HepG2 (cell line): ENCODE results near the gene VWA5B1. TPM values are rescaled to one million over a fixed set of nuclear protein-coding genes. Genes with fewer than 3 reads are reported as not detected.

Experiments
- ATAC-seq: fragments of 200-7000 bp; cut with Tn5 transposase; 3 replicates; pipeline ENCODE4 v1.9.1; 2020; ENCODE audit warnings: mild to moderate bottlenecking, moderate library complexity
- BruUV-seq: library from RNA; stranded (reverse); fragments of 400-500 nt; replicated peaks from 2 replicates; lab custom pipeline; 2021; lab: Mats Ljungman, UMichigan
- CTCF ChIA-PET: fragments of 300-600 bp; formaldehyde crosslinking; extraction: SDS; loops from one replicate; lab custom pipeline; 2021; ENCODE audit warnings: low total read pairs, inconsistent platforms, low intra/inter-chr PET ratio; lab: Yijun Ruan, JAX
- POLR2A ChIA-PET: fragments of 350-600 bp; sonication (Branson Sonifier 250); formaldehyde crosslinking; loops from one replicate; lab custom pipeline; 2020; ENCODE audit warnings: antibody characterized with exemption, inconsistent platforms; lab: Yijun Ruan, JAX
- DNase-seq: peaks from one replicate; pipeline ENCODE4 v3.0.0-alpha.2; 2015; ENCODE audit warnings: low spot score
- FAIRE-seq: peaks from 3 replicates; lab custom pipeline; 2011; peaks lifted over from hg19 to GRCh38; lab: Jason Lieb, UNC
- H2AFZ ChIP-seq: one replicate; pipeline ENCODE4 v1.6.1; 2011; ENCODE audit warnings: low read length, inconsistent platforms
- H3K27ac ChIP-seq: fragments of 300-600 bp; 3 replicates; pipeline ENCODE4 v1.8.0; 2011; ENCODE audit warnings: mixed run types, mild to moderate bottlenecking, mixed read lengths, low read length, inconsistent platforms; ENCODE audit not compliant: insufficient read depth; ENCODE audit errors: extremely low read length
- H3K27me3 ChIP-seq, 2 experiments: fragments of 200-600 bp in 1 of 2; 2 replicates in 1 of 2; 3 replicates in 1 of 2; pipeline versions ENCODE4 v1.6.0 to v1.8.0; 2011; ENCODE audit warnings: low read length in 2 of 2, mild to moderate bottlenecking in 2 of 2, moderate library complexity in 2 of 2, inconsistent platforms in 1 of 2; ENCODE audit not compliant: insufficient read depth in 2 of 2, control insufficient read depth in 1 of 2
- H3K36me3 ChIP-seq, 2 experiments: fragments of 200-600 bp in 1 of 2; replicated peaks in 1 of 2; 2 replicates in 1 of 2; 3 replicates in 1 of 2; pipeline versions ENCODE4 v1.5.1 to v1.8.0; 2011; ENCODE audit warnings: low read length in 2 of 2, inconsistent platforms in 1 of 2; ENCODE audit not compliant: insufficient read depth in 2 of 2, control insufficient read depth in 1 of 2
- H3K4me1 ChIP-seq: 2 replicates; pipeline ENCODE4 v1.5.1; 2012; ENCODE audit warnings: low read length, inconsistent platforms; ENCODE audit not compliant: insufficient read depth
- H3K4me2 ChIP-seq: 2 replicates; pipeline ENCODE4 v1.6.0; 2011; ENCODE audit warnings: low read depth, low read length, inconsistent platforms
- H3K4me3 ChIP-seq, 3 experiments: fragments of 200-600 bp in 1 of 3; sonication (generic), shearing (Covaris generic) in 1 of 3; replicated peaks in 1 of 3; 2 replicates each; pipeline ENCODE4 v1.5.1; 2011 to 2016; ENCODE audit warnings: low read length in 3 of 3, inconsistent platforms in 2 of 3, low read depth in 2 of 3, mild to moderate bottlenecking in 2 of 3, control low read depth in 1 of 3, mixed read lengths in 1 of 3; ENCODE audit not compliant: insufficient read depth in 1 of 3
- H3K79me2 ChIP-seq: one replicate; pipeline ENCODE4 v1.6.1; 2011; ENCODE audit warnings: low read length, inconsistent platforms; ENCODE audit not compliant: insufficient read depth
- H3K9ac ChIP-seq: 2 replicates; pipeline ENCODE4 v1.6.0; 2011; ENCODE audit warnings: mild to moderate bottlenecking, low read depth, low read length, inconsistent platforms; ENCODE audit not compliant: insufficient read depth
- H3K9me3 ChIP-seq: 2 replicates; pipeline ENCODE4 v1.5.1; 2012; ENCODE audit warnings: mild to moderate bottlenecking, low read length
- H4K20me1 ChIP-seq: 2 replicates; pipeline ENCODE4 v1.6.0; 2011; ENCODE audit warnings: inconsistent platforms, mild to moderate bottlenecking, low read length, moderate library complexity; ENCODE audit not compliant: insufficient read depth
- ATF7 ChIP-seq, 2 experiments: fragments of 450-650 bp in 1 of 2; sonication (generic) in 1 of 2; formaldehyde crosslinking in 1 of 2; IDR thresholded peaks; 2 replicates each; pipeline versions ENCODE4 v1.4.0 to v1.6.1; 2016 to 2020; ENCODE audit warnings: antibody characterized with exemption in 1 of 2, mild to moderate bottlenecking in 1 of 2, missing genetic modification reagents in 1 of 2
- SMC3 ChIP-seq: IDR thresholded peaks from 2 replicates; pipeline ENCODE4 v1.6.1; 2011; ENCODE audit warnings: low read length, improper control_type of control experiment
- ZMYM4 ChIP-seq: sonication (generic); formaldehyde crosslinking; IDR thresholded peaks from 2 replicates; pipeline ENCODE4 v1.8.1; 2023; ENCODE audit warnings: mild to moderate bottlenecking, missing genetic modification reagents
- WGBS: methylation state at CpG from one replicate; pipeline ENCODE4 v1.1.6; 2017; ENCODE audit warnings: low lambda C conversion rate; 5-methylcytosine and 5-hydroxymethylcytosine counted together
- in situ Hi-C: cut with HindIII; loops from 2 replicates; pipeline ENCODE4 v1.10.0; 2017; ENCODE audit warnings: low pct_unique_long_range_greater_than_20kb; ENCODE audit not compliant: extremely low pct_ligation_motif_present
- intact Hi-C: fragments of 100-400 bp; cut with micrococcal nuclease; formaldehyde crosslinking; loops from one replicate; pipeline ENCODE4 v1.10.0; 2022; ENCODE audit not compliant: unreplicated experiment
- polyA plus RNA-seq, 8 experiments: library from polyadenylated mRNA; depleted of rRNA in 3 of 8; stranded (reverse) in 7 of 8; unstranded in 1 of 8; fragments of >200 nt; fragmentation: Illumina TruSeq in 4 of 8; extraction: Trizol in 4 of 8; gene quantifications; 2 replicates each; pipeline versions ENCODE4 v1.2.1 to v1.2.3, GENCODE V29; 2011 to 2016; ENCODE audit warnings: low read depth in 4 of 8, missing spikeins in 1 of 8, mixed read lengths in 1 of 8; ENCODE audit not compliant: insufficient read depth in 1 of 8
- total RNA-seq, 5 experiments: library from RNA; depleted of rRNA; stranded (reverse); fragments of >200 nt; fragmentation: Illumina TruSeq; extraction: Trizol; gene quantifications; 2 replicates each; pipeline ENCODE4 v1.2.3, GENCODE V29; 2016; ENCODE audit warnings: low read depth in 1 of 5
- TF ChIP-seq, protein P1 (sequence below): sonication (generic); formaldehyde crosslinking; IDR thresholded peaks from 2 replicates; pipeline ENCODE4 v1.4.0; 2020; ENCODE audit warnings: low read depth, mild to moderate bottlenecking, missing genetic modification reagents
- TF ChIP-seq, protein P2 (sequence below): sonication (generic); formaldehyde crosslinking; IDR thresholded peaks from 2 replicates; pipeline ENCODE4 v1.5.0; 2020; ENCODE audit warnings: mild to moderate bottlenecking, missing genetic modification reagents
- TF ChIP-seq, protein P3 (sequence below), 2 experiments: IDR thresholded peaks; 2 replicates each; pipeline ENCODE4 v1.6.1; 2011 to 2012; ENCODE audit warnings: low read length in 2 of 2, borderline replicate concordance in 1 of 2, low read depth in 1 of 2, mild to moderate bottlenecking in 1 of 2, moderate library complexity in 1 of 2

The VWA5B1 gene
- total and polyA plus RNA-seq, 2 of the 13 experiments (the other 11 are each of a cell fraction or from before 2014, with no cell fraction given): not detected

DNA sequence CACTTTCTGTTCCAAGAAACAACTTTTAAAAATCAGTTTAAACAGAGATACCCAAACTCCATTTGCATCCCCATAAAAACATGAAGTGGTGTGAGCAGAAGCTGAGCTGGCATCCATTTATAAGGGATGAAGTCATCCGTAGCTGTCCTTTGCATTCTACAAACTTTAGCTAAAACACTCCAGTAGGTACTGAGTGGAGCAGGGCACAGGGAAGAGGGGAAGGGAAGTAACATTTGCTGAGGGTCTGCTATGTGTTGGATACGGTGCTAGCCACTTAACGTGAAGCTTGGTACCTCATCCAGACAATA, 32.9 kb downstream of the VWA5B1 start (continued):
- TF ChIP-seq, protein P1, sequence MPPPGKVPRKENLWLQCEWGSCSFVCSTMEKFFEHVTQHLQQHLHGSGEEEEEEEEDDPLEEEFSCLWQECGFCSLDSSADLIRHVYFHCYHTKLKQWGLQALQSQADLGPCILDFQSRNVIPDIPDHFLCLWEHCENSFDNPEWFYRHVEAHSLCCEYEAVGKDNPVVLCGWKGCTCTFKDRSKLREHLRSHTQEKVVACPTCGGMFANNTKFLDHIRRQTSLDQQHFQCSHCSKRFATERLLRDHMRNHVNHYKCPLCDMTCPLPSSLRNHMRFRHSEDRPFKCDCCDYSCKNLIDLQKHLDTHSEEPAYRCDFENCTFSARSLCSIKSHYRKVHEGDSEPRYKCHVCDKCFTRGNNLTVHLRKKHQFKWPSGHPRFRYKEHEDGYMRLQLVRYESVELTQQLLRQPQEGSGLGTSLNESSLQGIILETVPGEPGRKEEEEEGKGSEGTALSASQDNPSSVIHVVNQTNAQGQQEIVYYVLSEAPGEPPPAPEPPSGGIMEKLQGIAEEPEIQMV (CRISPR knock-in tag): no peak
- TF ChIP-seq SMC3: no peak
- TF ChIP-seq ZMYM4 (CRISPR knock-in tag): no peak
- TF ChIP-seq, all 625 proteins: peak for 0

DNA sequence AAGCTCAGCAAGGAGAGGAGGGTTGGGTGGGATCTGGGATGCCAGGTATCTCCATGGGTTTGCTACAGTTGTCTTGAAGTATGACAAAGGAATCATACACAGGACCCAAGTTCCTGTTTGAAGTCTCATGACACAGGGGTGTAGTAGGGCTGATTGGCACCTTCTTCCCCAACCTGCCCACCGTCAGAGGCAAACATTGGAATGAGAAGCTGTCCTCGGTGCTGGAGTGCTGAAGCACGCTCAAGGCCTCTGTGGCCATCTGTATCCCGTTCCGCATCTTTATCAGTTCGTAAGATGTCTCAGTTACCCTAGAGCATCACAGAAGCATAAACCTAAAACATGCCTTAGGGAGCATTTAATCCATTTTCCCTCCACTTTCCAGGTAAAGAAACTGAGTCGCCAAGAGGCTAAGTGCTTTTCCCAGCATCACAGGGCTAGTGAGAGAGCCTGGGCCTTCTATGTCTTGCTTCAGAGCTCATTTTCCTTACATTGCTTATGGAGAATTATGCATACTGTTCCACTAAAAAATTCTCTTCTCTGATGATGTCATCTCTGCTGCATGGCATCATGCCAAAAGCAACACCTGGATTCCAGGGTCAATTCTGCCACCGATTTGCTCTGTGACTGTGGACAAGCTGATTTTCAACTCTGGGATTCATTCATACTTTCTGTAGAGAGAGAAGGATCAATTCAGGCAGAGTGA, 34.2 kb downstream of the VWA5B1 start:
- in situ Hi-C loops: no loop called here
- no peaks in the 10 kb centered on the region for H3K4me1 ChIP-seq
- ChIA-PET POLR2A (no interaction called here), CTCF (no interaction called here)
- H3K4me3 ChIP-seq: no peak overlapping the region
- H3K36me3 ChIP-seq: no peaks in the 10 kb centered on the region
- no peaks in the 10 kb centered on the region for H4K20me1 ChIP-seq
- ATAC-seq: no peak
- H2AFZ ChIP-seq: no peak overlapping the region
- H3K4me2 ChIP-seq: no peak overlapping the region
- DNase-seq: no peak
- intact Hi-C loops: no loop called here
- H3K79me2 ChIP-seq: no peaks in the 10 kb centered on the region
- H3K9me3 ChIP-seq: no peaks in the 10 kb centered on the region
- TF ChIP-seq, protein P2, sequence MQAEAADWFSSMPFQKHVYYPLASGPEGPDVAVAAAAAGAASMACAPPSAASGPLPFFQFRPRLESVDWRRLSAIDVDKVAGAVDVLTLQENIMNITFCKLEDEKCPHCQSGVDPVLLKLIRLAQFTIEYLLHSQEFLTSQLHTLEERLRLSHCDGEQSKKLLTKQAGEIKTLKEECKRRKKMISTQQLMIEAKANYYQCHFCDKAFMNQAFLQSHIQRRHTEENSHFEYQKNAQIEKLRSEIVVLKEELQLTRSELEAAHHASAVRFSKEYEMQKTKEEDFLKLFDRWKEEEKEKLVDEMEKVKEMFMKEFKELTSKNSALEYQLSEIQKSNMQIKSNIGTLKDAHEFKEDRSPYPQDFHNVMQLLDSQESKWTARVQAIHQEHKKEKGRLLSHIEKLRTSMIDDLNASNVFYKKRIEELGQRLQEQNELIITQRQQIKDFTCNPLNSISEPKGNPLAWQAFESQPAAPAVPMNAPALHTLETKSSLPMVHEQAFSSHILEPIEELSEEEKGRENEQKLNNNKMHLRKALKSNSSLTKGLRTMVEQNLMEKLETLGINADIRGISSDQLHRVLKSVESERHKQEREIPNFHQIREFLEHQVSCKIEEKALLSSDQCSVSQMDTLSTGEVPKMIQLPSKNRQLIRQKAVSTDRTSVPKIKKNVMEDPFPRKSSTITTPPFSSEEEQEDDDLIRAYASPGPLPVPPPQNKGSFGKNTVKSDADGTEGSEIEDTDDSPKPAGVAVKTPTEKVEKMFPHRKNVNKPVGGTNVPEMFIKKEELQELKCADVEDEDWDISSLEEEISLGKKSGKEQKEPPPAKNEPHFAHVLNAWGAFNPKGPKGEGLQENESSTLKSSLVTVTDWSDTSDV (CRISPR knock-in tag): no peak
- TF ChIP-seq, protein P3, sequence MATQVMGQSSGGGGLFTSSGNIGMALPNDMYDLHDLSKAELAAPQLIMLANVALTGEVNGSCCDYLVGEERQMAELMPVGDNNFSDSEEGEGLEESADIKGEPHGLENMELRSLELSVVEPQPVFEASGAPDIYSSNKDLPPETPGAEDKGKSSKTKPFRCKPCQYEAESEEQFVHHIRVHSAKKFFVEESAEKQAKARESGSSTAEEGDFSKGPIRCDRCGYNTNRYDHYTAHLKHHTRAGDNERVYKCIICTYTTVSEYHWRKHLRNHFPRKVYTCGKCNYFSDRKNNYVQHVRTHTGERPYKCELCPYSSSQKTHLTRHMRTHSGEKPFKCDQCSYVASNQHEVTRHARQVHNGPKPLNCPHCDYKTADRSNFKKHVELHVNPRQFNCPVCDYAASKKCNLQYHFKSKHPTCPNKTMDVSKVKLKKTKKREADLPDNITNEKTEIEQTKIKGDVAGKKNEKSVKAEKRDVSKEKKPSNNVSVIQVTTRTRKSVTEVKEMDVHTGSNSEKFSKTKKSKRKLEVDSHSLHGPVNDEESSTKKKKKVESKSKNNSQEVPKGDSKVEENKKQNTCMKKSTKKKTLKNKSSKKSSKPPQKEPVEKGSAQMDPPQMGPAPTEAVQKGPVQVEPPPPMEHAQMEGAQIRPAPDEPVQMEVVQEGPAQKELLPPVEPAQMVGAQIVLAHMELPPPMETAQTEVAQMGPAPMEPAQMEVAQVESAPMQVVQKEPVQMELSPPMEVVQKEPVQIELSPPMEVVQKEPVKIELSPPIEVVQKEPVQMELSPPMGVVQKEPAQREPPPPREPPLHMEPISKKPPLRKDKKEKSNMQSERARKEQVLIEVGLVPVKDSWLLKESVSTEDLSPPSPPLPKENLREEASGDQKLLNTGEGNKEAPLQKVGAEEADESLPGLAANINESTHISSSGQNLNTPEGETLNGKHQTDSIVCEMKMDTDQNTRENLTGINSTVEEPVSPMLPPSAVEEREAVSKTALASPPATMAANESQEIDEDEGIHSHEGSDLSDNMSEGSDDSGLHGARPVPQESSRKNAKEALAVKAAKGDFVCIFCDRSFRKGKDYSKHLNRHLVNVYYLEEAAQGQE (IDR thresholded peaks at IDR 0.05; ENCODE audit: borderline replicate concordance in 1 of 2, low read depth in 1 of 2, low read length in 2 of 2): peak; percentile 4 to 55; a peak in 3 of 4 replicates
- peak; percentile 86 for TF ChIP-seq ATF7 (IDR thresholded peaks at IDR 0.05)
- no peak for TF ChIP-seq ATF7 (CRISPR knock-in tag; IDR thresholded peaks at IDR 0.05)
- BruUV-seq: no TSS peak
- H3K27ac ChIP-seq: no peak overlapping the region
- WGBS: 43% methylated on average over 8 of the region's 8 CpGs
- H3K27me3 ChIP-seq: peaks cover 8 to 57% of the 10 kb centered on the region in 2 experiments
- no peak for FAIRE-seq
- H3K9ac ChIP-seq: no peak overlapping the region
